AG09309 (cell line): ENCODE results near the gene PCDH10.

Experiments used
- DNase-seq: peaks from one replicate; pipeline ENCODE4 v3.0.0-alpha.2; 2010; ENCODE audit warnings: low read depth
- H3K4me3 ChIP-seq: 2 replicates; pipeline ENCODE4 v1.5.1; 2011; ENCODE audit warnings: mild to moderate bottlenecking, low read depth, low read length, moderate library complexity; ENCODE audit not compliant: control insufficient read depth
- TF ChIP-seq, protein P1 (sequence below): IDR thresholded peaks from 2 replicates; pipeline ENCODE4 v1.5.1; 2011; ENCODE audit warnings: mild to moderate bottlenecking, low read depth, low read length, inconsistent platforms; ENCODE audit not compliant: insufficient read depth, control insufficient read depth; ENCODE audit errors: missing control alignments

PCDH10 gene, protein sequence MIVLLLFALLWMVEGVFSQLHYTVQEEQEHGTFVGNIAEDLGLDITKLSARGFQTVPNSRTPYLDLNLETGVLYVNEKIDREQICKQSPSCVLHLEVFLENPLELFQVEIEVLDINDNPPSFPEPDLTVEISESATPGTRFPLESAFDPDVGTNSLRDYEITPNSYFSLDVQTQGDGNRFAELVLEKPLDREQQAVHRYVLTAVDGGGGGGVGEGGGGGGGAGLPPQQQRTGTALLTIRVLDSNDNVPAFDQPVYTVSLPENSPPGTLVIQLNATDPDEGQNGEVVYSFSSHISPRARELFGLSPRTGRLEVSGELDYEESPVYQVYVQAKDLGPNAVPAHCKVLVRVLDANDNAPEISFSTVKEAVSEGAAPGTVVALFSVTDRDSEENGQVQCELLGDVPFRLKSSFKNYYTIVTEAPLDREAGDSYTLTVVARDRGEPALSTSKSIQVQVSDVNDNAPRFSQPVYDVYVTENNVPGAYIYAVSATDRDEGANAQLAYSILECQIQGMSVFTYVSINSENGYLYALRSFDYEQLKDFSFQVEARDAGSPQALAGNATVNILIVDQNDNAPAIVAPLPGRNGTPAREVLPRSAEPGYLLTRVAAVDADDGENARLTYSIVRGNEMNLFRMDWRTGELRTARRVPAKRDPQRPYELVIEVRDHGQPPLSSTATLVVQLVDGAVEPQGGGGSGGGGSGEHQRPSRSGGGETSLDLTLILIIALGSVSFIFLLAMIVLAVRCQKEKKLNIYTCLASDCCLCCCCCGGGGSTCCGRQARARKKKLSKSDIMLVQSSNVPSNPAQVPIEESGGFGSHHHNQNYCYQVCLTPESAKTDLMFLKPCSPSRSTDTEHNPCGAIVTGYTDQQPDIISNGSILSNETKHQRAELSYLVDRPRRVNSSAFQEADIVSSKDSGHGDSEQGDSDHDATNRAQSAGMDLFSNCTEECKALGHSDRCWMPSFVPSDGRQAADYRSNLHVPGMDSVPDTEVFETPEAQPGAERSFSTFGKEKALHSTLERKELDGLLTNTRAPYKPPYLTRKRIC

DNA sequence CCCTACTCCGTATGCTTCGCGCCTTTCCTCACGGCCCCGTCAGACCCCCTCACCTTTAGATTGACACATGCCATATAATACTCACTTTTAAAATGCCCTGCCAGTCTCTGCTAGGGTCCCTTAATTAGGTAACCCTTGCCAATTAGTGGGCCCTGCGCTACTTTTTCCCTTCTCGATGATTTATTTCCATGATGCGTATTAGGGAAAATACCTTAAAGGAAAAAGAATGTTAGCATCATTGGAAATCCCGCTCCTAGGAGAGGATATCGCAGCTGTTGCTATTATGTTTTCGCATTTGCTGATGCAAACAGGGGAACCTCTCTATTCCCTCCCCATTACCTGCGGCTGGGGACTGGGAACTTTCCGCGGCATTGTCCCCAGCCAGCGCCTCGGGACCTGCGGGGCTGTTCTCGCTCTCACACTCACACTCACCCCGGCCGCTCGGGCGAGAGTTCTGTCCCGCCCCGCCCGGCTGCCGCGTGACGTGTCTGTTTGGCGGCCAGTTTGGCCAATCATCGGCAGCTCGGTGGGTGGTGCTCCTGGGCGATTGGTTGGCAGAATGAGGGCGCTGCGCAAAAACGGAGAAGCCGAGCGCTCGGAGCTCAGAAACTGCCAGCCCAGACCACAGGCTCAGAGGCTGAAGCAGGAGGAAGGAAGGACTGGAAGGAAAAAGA, at the start of gene PCDH10:
TSS of gene PCDH10 (plus strand) at position 605 of the 674 bp plus-strand sequence. CDS start 847 bp downstream, outside the sequence.
- peak within 1 kb of the TSS; percentile 38 for H3K4me3 ChIP-seq
- TF ChIP-seq, protein P1, sequence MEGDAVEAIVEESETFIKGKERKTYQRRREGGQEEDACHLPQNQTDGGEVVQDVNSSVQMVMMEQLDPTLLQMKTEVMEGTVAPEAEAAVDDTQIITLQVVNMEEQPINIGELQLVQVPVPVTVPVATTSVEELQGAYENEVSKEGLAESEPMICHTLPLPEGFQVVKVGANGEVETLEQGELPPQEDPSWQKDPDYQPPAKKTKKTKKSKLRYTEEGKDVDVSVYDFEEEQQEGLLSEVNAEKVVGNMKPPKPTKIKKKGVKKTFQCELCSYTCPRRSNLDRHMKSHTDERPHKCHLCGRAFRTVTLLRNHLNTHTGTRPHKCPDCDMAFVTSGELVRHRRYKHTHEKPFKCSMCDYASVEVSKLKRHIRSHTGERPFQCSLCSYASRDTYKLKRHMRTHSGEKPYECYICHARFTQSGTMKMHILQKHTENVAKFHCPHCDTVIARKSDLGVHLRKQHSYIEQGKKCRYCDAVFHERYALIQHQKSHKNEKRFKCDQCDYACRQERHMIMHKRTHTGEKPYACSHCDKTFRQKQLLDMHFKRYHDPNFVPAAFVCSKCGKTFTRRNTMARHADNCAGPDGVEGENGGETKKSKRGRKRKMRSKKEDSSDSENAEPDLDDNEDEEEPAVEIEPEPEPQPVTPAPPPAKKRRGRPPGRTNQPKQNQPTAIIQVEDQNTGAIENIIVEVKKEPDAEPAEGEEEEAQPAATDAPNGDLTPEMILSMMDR: no peak
- DNase-seq: peak; percentile 40

DNA sequence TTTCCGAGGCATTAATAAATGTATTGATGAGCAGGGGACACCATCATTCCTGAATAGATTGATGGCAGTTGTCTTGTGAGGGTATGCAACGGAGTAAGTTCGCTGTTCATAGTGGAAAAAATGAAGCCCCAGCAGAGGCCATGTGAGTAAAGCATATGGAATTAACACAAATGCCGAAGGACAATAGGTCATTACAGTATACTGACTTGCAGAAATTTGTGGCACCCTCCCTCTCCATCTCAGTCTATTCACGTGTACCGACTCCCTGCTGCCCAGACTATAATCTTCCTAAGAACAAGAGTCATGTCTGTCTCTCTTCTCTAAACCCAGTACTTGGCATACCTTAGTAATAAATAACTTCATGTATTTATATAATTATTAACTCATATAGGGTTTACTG, 47.1 kb upstream of the PCDH10 start:
- H3K4me3 ChIP-seq: no peak overlapping the region
- no peak for DNase-seq
- TF ChIP-seq, protein P1: no peak

DNA sequence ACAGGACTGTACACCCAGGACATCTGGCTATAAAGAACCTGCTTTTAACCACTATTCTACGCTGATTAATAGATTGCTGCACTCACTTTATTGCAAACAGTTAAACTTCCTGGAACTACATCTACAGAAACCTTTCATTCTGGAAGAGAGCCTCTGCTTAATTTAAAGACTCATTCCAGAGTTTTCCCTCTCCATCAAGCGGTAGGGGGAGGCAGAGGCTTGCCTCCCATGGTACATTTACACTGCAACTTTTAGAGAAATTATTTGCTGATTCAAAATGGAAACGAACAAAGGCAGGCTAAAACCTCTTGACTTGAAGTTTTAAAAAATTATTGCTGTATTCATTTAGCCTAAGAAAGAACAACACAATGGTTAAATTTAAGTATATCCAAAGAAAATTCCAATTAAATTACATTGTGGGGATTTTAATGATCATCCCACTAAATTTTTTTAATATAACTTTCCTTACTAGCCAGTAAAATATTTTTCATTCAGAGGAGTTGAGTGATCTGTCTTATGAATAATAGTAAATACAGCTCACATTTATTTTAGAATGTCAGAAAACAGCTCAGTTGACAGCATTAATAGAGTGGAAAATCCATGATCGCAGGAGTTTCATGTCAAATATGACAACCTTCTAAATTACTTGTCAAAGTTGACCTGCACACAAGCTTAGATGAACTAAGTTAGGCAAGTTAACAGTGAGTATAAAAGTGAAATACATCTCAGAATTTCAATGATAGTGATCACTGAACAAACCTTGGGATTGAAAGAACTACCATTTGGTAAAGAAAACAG, 46.3 kb upstream of the PCDH10 start:
- H3K4me3 ChIP-seq: no peak overlapping the region
- TF ChIP-seq, protein P1: no peak
- DNase-seq: no peak

DNA sequence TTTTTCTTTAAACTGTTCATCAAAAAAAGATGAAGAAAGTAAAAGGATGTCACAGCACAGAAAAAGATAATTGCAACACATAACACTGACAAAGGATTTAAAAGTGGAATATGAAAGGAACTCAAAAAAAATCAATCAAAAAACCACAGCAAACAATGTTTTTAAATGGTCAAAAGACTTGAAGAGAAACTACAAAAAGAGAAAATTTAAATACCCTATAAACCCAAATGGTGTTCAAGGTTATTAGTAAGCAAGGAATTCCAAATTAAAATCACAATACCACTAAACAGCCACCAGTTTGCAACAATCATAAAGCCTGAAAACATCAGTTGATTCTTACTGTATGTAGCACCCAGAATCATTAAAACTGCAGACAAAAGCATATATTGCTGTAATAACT, 36.5 kb upstream of the PCDH10 start:
- H3K4me3 ChIP-seq: no peak overlapping the region
- no peak for DNase-seq
- TF ChIP-seq, protein P1: no peak

DNA sequence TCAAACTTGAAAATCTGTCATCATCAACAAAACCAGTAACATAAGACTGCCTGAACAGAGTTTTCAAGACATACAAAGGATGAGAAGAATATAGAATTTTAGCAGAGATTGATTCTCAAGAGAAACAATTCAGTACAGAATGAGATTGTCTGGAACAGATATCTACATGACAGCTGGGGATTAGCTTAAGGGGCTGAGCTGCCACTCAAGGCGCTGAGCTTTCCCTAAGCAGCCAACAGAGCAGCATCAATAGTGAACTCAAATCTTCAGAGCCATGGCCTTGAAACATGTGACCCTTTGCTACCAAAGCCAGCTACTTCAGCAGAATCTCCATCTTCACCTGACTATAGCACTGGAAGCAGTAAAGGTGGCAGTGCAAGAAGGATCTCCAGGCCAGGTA, 24.3 kb upstream of the PCDH10 start:
- no peak for DNase-seq
- no peak overlapping the region for H3K4me3 ChIP-seq
- TF ChIP-seq, protein P1: no peak
